NCI-H187 treated with DMSO at 0.1 percent for 48 hours (cell line): ENCODE measurements around the gene PAPOLA.
"Not testable (repeated sequence)": the region's sequence is repeated elsewhere in the genome, so short reads cannot be mapped to it uniquely, and the experiment has no call there.

Experiments used
- DNase-seq: peaks from one replicate; lab custom pipeline; 2025; lab: John Stamatoyannopoulos, UW

PAPOLA gene

GRCh38 chr14:96502621-96503305 is 581 bp downstream of the PAPOLA start:
- no peak for DNase-seq

- DNase-seq: no peak
Measured at GRCh38 chr14:96503306-96503679, 1.1 kb downstream of the PAPOLA start.

- DNase-seq: not testable (repeated sequence)
Measured at GRCh38 chr14:96504353-96504752, 2.2 kb downstream of the PAPOLA start.

GRCh38 chr14:96507723-96508122 is 5.5 kb downstream of the PAPOLA start:
- no peak for DNase-seq

GRCh38 chr14:96508900-96509299 is 6.7 kb downstream of the PAPOLA start:
- no peak for DNase-seq

DNA sequence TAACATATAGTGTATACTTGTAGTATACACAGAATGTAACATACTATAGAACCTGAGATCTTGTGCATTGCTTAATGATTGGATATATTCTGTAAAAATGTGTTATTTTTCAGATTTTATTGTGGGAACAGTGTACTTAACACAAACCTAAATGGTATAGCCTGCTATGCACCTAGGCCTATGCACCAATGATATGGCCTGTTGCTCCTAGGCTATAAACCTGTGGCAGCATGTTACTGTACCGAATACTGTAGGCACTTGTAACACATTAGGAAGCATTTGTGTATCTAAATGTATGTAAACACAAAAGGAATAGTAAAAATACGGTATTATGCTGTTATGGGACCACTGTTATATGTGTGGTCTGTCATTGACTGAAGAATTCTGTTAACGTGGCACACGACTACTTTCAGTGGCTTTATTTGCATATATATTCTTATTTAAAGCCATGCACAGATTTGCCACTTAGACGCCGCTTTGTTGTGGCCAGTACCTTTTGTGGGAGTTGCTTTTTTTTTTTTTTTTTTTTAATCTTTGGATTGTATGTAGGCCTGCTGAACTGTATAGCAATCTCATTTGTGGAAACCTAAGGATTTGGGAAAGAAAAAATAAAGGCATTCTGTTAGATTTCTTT is 7.4 kb downstream of the PAPOLA start:
- DNase-seq: no peak

- DNase-seq: no peak
Measured at GRCh38 chr14:96511146-96511545, 9.0 kb downstream of the PAPOLA start.

DNA sequence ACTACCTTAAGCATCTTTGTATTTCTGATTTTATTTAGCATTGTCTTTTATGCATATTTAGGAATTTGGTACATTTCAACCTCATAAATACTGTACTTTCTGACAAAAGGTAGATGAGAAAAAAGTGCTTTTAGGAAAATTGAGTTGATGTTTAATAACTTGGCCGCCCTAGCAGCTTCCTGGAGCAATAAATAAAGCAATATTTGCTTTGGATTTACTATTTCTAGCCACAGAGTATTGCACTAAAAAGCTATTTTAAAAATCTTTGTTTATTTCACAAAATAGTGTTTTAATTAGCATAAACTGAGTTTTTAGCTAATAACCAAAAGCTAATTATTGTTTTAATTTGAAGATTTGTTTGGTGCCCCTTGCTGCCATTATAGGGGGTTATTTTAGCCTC is 9.5 kb downstream of the PAPOLA start:
- DNase-seq: no peak

GRCh38 chr14:96512122-96512521 is 9.9 kb downstream of the PAPOLA start:
- DNase-seq: no peak

DNA sequence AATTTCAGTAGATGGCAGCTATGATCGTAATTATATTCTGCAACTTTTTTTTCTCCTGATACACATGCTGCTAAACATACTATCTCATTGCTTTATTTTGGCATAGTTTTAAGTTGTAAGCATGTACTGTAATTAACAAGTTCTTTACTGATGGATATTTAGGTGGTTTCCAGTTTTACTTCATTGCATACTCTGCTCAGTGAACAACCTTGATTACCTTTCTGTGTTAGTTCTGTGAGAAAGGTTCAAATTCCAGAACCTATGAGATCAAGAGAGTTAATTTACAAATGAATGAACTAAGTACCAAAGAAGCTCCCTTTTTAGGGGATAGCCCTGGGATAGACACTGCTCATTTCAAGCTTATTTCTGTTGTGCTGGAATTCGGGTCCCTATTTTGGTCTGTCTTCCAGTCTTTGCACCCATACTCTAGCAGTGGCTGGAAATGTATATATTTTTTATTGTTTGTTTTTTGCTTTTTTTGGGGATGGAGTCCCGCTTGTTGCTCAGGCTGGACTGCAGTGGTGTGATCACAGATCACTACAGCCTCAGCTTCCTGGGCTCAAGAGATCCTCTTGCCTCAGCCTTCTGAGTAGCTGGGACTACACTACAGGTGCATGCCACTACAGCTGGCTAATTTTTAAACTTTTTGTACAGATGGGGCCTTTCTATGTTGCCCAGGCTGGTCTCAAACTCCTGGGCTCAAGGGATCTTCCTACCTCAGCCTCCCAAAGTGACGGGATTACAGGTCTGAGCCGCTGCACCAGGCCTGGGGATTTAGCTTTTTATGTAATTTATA is 10.6 kb downstream of the PAPOLA start:
- no peak for DNase-seq

- DNase-seq: no peak
Measured at GRCh38 chr14:96514694-96515093, 12.5 kb downstream of the PAPOLA start.

DNA sequence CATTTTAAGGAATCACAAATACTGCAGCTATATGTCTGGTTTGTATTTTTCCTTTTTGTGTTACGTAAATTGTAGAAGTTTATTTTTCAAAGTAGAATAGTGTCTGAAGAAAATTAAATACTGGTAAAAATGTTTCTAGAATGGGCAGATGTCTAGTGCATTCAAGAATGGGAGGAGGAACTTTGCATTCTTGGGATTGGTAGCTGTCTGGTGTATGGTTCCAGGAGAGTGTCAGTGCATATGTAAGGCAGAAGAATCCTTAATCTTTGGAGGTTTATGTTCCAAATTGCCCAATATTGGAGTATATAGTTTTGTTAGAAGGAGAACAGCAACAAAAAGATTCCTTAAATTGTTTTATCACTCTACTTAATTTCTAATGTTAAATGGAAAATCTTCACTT is 13.5 kb downstream of the PAPOLA start:
- DNase-seq: no peak

- no peak for DNase-seq
Measured at GRCh38 chr14:96516351-96516750, 14.2 kb downstream of the PAPOLA start.

- DNase-seq: no peak
Measured at GRCh38 chr14:96519970-96520369, 17.8 kb downstream of the PAPOLA start.

GRCh38 chr14:96525452-96525851 is 23.3 kb downstream of the PAPOLA start:
- no peak for DNase-seq

DNA sequence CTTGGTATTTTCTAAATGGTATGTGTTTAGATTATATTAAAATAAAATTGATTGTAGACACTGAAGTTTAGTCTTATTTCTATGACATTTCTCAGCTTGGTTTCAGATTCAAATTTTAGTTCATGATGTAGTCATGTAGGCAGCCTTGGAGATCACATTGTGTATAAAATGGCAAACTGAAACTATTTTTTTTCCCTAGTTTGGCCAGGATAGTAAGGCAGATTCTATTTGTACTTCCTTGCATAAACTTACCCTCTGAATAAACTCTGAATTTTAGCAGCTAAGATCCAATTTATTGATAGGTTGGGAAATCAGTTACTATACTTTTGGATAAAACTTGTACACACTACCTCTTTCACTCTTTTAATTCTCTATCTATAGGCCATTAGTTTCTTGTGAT is 30.4 kb downstream of the PAPOLA start:
- no peak for DNase-seq

- no peak for DNase-seq
Measured at GRCh38 chr14:96536807-96537206, 34.6 kb downstream of the PAPOLA start.

DNA sequence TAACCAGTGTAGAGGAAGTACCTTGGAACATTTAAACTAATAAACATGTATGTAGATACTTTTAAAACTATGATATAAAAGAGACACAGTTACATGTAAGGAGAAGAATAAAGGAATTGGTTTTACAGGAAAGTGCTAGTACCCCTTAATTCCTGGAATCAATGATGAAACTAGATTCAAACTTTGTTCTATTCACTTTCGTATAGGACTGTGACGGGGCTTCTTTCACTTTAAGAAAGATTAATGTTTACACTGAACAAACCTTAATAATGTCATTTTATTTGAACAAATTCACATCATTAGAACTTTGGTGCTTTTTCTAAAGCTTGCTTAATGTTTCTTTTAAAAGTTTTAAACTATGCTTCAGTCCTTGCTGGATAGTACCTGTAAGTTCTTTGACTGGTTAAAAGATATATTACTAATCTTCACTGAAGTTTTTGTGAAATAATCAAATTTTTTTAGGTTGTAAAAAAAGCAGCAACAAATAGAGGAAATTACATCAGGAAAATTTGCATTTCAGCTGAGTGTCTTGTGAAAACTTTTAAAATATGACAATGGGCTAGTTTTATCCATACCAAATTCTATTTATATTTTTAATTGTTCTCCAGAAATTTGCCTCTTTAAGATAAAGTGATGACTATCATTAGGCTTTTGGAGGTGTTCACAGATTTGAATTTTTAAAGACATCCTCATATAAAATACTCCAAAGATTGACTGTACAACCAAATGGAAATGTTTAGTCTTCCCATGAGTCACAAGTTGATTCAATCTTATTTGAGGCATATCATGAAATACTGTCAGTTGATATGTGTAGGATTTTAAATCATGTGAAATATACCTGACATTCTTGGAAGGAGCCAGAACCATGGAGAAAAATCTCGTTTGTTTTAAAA is 36.2 kb downstream of the PAPOLA start:
- no peak for DNase-seq

DNA sequence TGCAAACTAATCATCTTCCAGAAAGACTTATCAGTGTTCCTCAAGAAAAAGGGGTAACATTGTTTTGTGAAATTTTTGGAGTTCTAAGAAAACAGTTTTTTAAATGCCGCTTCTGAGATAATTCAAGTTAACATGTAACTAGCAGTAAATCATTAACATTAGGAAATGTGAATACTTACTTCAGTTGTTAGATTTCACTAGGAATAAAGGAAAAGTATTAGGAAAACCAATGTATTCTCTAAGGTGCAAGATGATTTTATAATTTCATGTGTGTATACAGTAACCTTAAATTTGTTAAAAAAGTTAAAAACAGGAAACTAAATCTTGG is 36.8 kb downstream of the PAPOLA start:
- DNase-seq: no peak

GRCh38 chr14:96554315-96554910 is 52.2 kb downstream of the PAPOLA start:
- DNase-seq: no peak

- DNase-seq: no peak
Measured at GRCh38 chr14:96559571-96559970, 57.4 kb downstream of the PAPOLA start.

- DNase-seq: no peak
Measured at GRCh38 chr14:96564389-96564788, 62.2 kb downstream of the PAPOLA start.
